HepG2 (cell line): Measurements from ENCODE around the gene TAOK3. TPM values are rescaled to one million over a fixed set of nuclear protein-coding genes. Genes with fewer than 3 reads are reported as not detected.
A peak's percentile ranks its signal among the peaks of the same experiment; 100 is the strongest.

ENCODE experiments used
- CENPX ChIP-seq: sonication (generic); formaldehyde crosslinking; IDR thresholded peaks from 2 replicates; pipeline ENCODE4 v1.9.0; 2021; ENCODE audit warnings: mild to moderate bottlenecking, missing genetic modification reagents, moderate library complexity
- DNMT3B ChIP-seq: conservative IDR thresholded peaks from 2 replicates; pipeline ENCODE4 v1.6.1; 2016; ENCODE audit warnings: missing biosample characterization, control low read depth
- EEA1 ChIP-seq: sonication (generic); formaldehyde crosslinking; IDR thresholded peaks from 2 replicates; pipeline ENCODE4 v1.5.1; 2020; ENCODE audit warnings: mild to moderate bottlenecking, missing genetic modification reagents, borderline replicate concordance
- ESRRA ChIP-seq: sonication (generic); formaldehyde crosslinking; IDR thresholded peaks from 2 replicates; pipeline ENCODE4 v1.5.1; 2020; ENCODE audit warnings: mild to moderate bottlenecking, low read depth, missing genetic modification reagents
- MTA1 ChIP-seq: sonication (generic); formaldehyde crosslinking; IDR thresholded peaks from 2 replicates; pipeline ENCODE4 v1.4.0; 2020; ENCODE audit warnings: missing genetic modification reagents, mild to moderate bottlenecking, borderline replicate concordance
- MXD3 ChIP-seq: IDR thresholded peaks from 2 replicates; pipeline ENCODE4 v1.6.1; 2016; ENCODE audit warnings: mild to moderate bottlenecking, missing biosample characterization, missing genetic modification reagents
- MXI1 ChIP-seq: IDR thresholded peaks from 3 replicates; pipeline ENCODE4 v1.6.1; 2012; ENCODE audit warnings: low read depth, low read length, inconsistent platforms, borderline replicate concordance
- PCBP1 ChIP-seq: fragments of 200-400 bp; formaldehyde crosslinking; IDR thresholded peaks from 2 replicates; pipeline ENCODE4 v1.6.1; 2017; ENCODE audit warnings: mild to moderate bottlenecking, low read depth, low read length, borderline replicate concordance
- PRMT3 ChIP-seq: sonication (generic); formaldehyde crosslinking; IDR thresholded peaks from 2 replicates; pipeline ENCODE4 v1.8.1; 2022; ENCODE audit warnings: low read depth, mild to moderate bottlenecking, moderate library complexity, missing genetic modification reagents, borderline replicate concordance
- RFXANK ChIP-seq: IDR thresholded peaks from 2 replicates; pipeline ENCODE4 v1.6.1; 2016
- SALL1 ChIP-seq: sonication (generic); formaldehyde crosslinking; IDR thresholded peaks from 2 replicates; pipeline ENCODE4 v1.8.0; 2022; ENCODE audit warnings: mild to moderate bottlenecking, missing genetic modification reagents
- STAT5B ChIP-seq: sonication (generic); formaldehyde crosslinking; IDR thresholded peaks from 2 replicates; pipeline ENCODE4 v1.4.0; 2020; ENCODE audit warnings: missing genetic modification reagents
- ZBTB20 ChIP-seq: sonication (generic); formaldehyde crosslinking; IDR thresholded peaks from 2 replicates; pipeline ENCODE4 v1.8.1; 2023; ENCODE audit warnings: missing genetic modification reagents, low read depth, mild to moderate bottlenecking, borderline replicate concordance
- ZFP36 ChIP-seq: fragments of 150-350 bp; IDR thresholded peaks from 2 replicates; pipeline ENCODE4 v1.6.1; 2018; ENCODE audit warnings: borderline replicate concordance, low read length, low read depth; ENCODE audit not compliant: partially characterized antibody
- ZNF101 ChIP-seq: sonication (generic); formaldehyde crosslinking; IDR thresholded peaks from 2 replicates; pipeline ENCODE4 v1.4.0; 2020; ENCODE audit warnings: mild to moderate bottlenecking, low read depth, missing genetic modification reagents, borderline replicate concordance
- ZNF121 ChIP-seq: sonication (generic); formaldehyde crosslinking; IDR thresholded peaks from 2 replicates; pipeline ENCODE4 v1.5.0; 2020; ENCODE audit warnings: mild to moderate bottlenecking, missing genetic modification reagents
- ZNF460 ChIP-seq: sonication (generic); formaldehyde crosslinking; IDR thresholded peaks from 2 replicates; pipeline ENCODE4 v1.5.1; 2020; ENCODE audit warnings: missing genetic modification reagents, mild to moderate bottlenecking, borderline replicate concordance
- ZNF557 ChIP-seq: sonication (generic); formaldehyde crosslinking; IDR thresholded peaks from 2 replicates; pipeline ENCODE4 v1.4.0; 2020; ENCODE audit warnings: missing genetic modification reagents
- polyA plus RNA-seq, 8 experiments: library from polyadenylated mRNA; depleted of rRNA in 3 of 8; stranded (reverse) in 7 of 8; unstranded in 1 of 8; fragments of >200 nt; fragmentation: Illumina TruSeq in 4 of 8; extraction: Trizol in 4 of 8; gene quantifications; 2 replicates each; pipeline versions ENCODE4 v1.2.1 to v1.2.3, GENCODE V29; 2011 to 2016; ENCODE audit warnings: low read depth in 4 of 8, missing spikeins in 1 of 8, mixed read lengths in 1 of 8; ENCODE audit not compliant: insufficient read depth in 1 of 8
- total RNA-seq, 5 experiments: library from RNA; depleted of rRNA; stranded (reverse); fragments of >200 nt; fragmentation: Illumina TruSeq; extraction: Trizol; gene quantifications; 2 replicates each; pipeline ENCODE4 v1.2.3, GENCODE V29; 2016; ENCODE audit warnings: low read depth in 1 of 5
- TF ChIP-seq, protein P1 (sequence below): sonication (generic); formaldehyde crosslinking; IDR thresholded peaks from 2 replicates; pipeline ENCODE4 v1.5.1; 2020; ENCODE audit warnings: mild to moderate bottlenecking, missing genetic modification reagents, borderline replicate concordance
- TF ChIP-seq, protein P2 (sequence below): sonication (generic); formaldehyde crosslinking; IDR thresholded peaks from 2 replicates; pipeline ENCODE4 v1.9.0; 2021; ENCODE audit warnings: missing genetic modification reagents, mild to moderate bottlenecking, borderline replicate concordance

The TAOK3 gene
- total and polyA plus RNA-seq, 2 of the 13 experiments (the other 11 are each of a cell fraction or from before 2014, with no cell fraction given): 10.4 to 12.3 TPM

- TF ChIP-seq, protein P1, sequence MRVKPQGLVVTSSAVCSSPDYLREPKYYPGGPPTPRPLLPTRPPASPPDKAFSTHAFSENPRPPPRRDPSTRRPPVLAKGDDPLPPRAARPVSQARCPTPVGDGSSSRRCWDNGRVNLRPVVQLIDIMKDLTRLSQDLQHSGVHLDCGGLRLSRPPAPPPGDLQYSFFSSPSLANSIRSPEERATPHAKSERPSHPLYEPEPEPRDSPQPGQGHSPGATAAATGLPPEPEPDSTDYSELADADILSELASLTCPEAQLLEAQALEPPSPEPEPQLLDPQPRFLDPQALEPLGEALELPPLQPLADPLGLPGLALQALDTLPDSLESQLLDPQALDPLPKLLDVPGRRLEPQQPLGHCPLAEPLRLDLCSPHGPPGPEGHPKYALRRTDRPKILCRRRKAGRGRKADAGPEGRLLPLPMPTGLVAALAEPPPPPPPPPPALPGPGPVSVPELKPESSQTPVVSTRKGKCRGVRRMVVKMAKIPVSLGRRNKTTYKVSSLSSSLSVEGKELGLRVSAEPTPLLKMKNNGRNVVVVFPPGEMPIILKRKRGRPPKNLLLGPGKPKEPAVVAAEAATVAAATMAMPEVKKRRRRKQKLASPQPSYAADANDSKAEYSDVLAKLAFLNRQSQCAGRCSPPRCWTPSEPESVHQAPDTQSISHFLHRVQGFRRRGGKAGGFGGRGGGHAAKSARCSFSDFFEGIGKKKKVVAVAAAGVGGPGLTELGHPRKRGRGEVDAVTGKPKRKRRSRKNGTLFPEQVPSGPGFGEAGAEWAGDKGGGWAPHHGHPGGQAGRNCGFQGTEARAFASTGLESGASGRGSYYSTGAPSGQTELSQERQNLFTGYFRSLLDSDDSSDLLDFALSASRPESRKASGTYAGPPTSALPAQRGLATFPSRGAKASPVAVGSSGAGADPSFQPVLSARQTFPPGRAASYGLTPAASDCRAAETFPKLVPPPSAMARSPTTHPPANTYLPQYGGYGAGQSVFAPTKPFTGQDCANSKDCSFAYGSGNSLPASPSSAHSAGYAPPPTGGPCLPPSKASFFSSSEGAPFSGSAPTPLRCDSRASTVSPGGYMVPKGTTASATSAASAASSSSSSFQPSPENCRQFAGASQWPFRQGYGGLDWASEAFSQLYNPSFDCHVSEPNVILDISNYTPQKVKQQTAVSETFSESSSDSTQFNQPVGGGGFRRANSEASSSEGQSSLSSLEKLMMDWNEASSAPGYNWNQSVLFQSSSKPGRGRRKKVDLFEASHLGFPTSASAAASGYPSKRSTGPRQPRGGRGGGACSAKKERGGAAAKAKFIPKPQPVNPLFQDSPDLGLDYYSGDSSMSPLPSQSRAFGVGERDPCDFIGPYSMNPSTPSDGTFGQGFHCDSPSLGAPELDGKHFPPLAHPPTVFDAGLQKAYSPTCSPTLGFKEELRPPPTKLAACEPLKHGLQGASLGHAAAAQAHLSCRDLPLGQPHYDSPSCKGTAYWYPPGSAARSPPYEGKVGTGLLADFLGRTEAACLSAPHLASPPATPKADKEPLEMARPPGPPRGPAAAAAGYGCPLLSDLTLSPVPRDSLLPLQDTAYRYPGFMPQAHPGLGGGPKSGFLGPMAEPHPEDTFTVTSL (CRISPR knock-in tag): peak; percentile 66
- TF ChIP-seq ZFP36 (no peak), SALL1 (peak; percentile 93), EEA1 (CRISPR knock-in tag) (peak; percentile 96; the same call in 1 of the 2 replicates), CENPX (CRISPR knock-in tag) (no peak), RFXANK (CRISPR knock-in tag) (peak; percentile 37; the same call in 1 of the 2 replicates), PCBP1 (no peak), DNMT3B (CRISPR knock-in tag) (no peak), ZNF460 (CRISPR knock-in tag) (no peak), ZNF557 (no peak), ZNF101 (CRISPR knock-in tag) (no peak), MTA1 (CRISPR knock-in tag) (peak; percentile 86), MXD3 (CRISPR knock-in tag) (peak; percentile 79), ESRRA (CRISPR knock-in tag) (no peak; the same call in none of the 2 replicates), MXI1 (peak; percentile 98), ZNF121 (CRISPR knock-in tag) (no peak), STAT5B (0 out of 2 replicates have a peak, but pooled peaks have one; percentile 25), PRMT3 (CRISPR knock-in tag) (0 out of 2 replicates have a peak, but pooled peaks have one; percentile 44), ZBTB20 (peak; percentile 89)
- TF ChIP-seq, protein P2, sequence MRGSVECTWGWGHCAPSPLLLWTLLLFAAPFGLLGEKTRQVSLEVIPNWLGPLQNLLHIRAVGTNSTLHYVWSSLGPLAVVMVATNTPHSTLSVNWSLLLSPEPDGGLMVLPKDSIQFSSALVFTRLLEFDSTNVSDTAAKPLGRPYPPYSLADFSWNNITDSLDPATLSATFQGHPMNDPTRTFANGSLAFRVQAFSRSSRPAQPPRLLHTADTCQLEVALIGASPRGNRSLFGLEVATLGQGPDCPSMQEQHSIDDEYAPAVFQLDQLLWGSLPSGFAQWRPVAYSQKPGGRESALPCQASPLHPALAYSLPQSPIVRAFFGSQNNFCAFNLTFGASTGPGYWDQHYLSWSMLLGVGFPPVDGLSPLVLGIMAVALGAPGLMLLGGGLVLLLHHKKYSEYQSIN (CRISPR knock-in tag): no peak
These were observed 236.7 kb downstream of the TAOK3 start, which contains the start of gene PEBP1 (continued) for GRCh38 chr12:118135788-118136558.
